Spinal cord (tissue), 10 donors: ENCODE data around the gene TSEN54. TPM values are rescaled to one million over a fixed set of nuclear protein-coding genes. Genes with fewer than 3 reads are reported as not detected.

Source experiments
- DNase-seq, 6 donors: peaks; one replicate each; pipeline versions ENCODE4 v3.0.0 to v3.0.0-alpha.2; 2013 to 2015; ENCODE audit warnings: low spot score in 6 of 6, low read depth in 4 of 6
- H3K27ac ChIP-seq: one replicate; pipeline ENCODE4 v1.5.1; 2013; ENCODE audit warnings: low read depth, low read length, control low read depth
- H3K27me3 ChIP-seq: one replicate; pipeline ENCODE4 v1.6.1; 2013; ENCODE audit warnings: low read length; ENCODE audit not compliant: control insufficient read depth, insufficient read depth
- H3K36me3 ChIP-seq: one replicate; pipeline ENCODE4 v1.6.1; 2013; ENCODE audit warnings: low read length; ENCODE audit not compliant: control insufficient read depth, insufficient read depth
- H3K4me1 ChIP-seq: one replicate; pipeline ENCODE4 v1.6.1; 2013; ENCODE audit warnings: low read length; ENCODE audit not compliant: control insufficient read depth, insufficient read depth
- H3K4me3 ChIP-seq: one replicate; pipeline ENCODE4 v1.5.1; 2013; ENCODE audit warnings: low read depth, low read length, control low read depth
- H3K9me3 ChIP-seq: one replicate; pipeline ENCODE4 v1.6.1; 2013; ENCODE audit warnings: low read length; ENCODE audit not compliant: control insufficient read depth, insufficient read depth
- WGBS: methylation state at CpG from one replicate; pipeline ENCODE4 v1.1.5; 2013; ENCODE audit warnings: missing lambda C conversion rate; ENCODE audit not compliant: insufficient coverage; 5-methylcytosine and 5-hydroxymethylcytosine counted together
- polyA plus RNA-seq, 2 donors: library from polyadenylated mRNA; unstranded; fragments of 120-200 nt; gene quantifications; one replicate each; pipeline ENCODE4 v1.2.1, GENCODE V29; 2013; ENCODE audit not compliant: insufficient read length in 2 of 2
- total RNA-seq, 2 donors: library from RNA; depleted of rRNA in 1 of 2; stranded (reverse); fragments of 120-200 nt in 1 of 2; fragments of >200 nt in 1 of 2; gene quantifications; one replicate each; pipeline versions ENCODE4 v1.2.3 to v1.2.4, GENCODE V29; 2013 to 2014
- donor health status: healthy.

TSEN54 gene
- total and polyA plus RNA-seq, 4 donors, result 10.0 to 48.2 (median 30.9) TPM

- 39% methylated on average over 20 of the region's 24 CpGs for WGBS
- no peak overlapping the region for H3K27ac ChIP-seq
- H3K4me1 ChIP-seq, result peaks cover 16% of the 10 kb centered on the region
- no peak for DNase-seq
- peaks cover 5% of the 10 kb centered on the region for H3K27me3 ChIP-seq
- H3K9me3 ChIP-seq, result no peaks in the 10 kb centered on the region
- peaks cover 41% of the 10 kb centered on the region for H3K36me3 ChIP-seq
- H3K4me3 ChIP-seq, result peak overlapping the region; percentile 50
Measured at GRCh38 chr17:75524269-75524969, 8.1 kb downstream of the TSEN54 start.

GRCh38 chr17:75524970-75525805, 8.9 kb downstream of the TSEN54 start, which contains the start of gene LLGL2:
LLGL2 (plus strand) TSS chr17:75525697; CDS start chr17:75543427, 17,730 bp downstream.
- peaks cover 16% of the 10 kb centered on the region for H3K4me1 ChIP-seq
- H3K27ac ChIP-seq, result no peak within 1 kb of the TSS
- H3K27me3 ChIP-seq, result peaks cover 5% of the 10 kb centered on the region
- H3K9me3 ChIP-seq, result no peaks in the 10 kb centered on the region
- H3K36me3 ChIP-seq, result peaks cover 34% of the 10 kb centered on the region
- 2% methylated on average over 96 of the region's 108 CpGs for WGBS
- H3K4me3 ChIP-seq, result peak within 1 kb of the TSS; percentile 50
- peak in 2 of 6 donors; percentile 67 to 77 for DNase-seq

GRCh38 chr17:75525806-75526554, 9.7 kb downstream of the TSEN54 start:
- H3K9me3 ChIP-seq, result no peaks in the 10 kb centered on the region
- peaks cover 17% of the 10 kb centered on the region for H3K4me1 ChIP-seq
- peaks cover 5% of the 10 kb centered on the region for H3K27me3 ChIP-seq
- H3K4me3 ChIP-seq, result no peak overlapping the region
- DNase-seq, result no peak
- 5% methylated on average over 60 of the region's 60 CpGs for WGBS
- H3K27ac ChIP-seq, result no peak overlapping the region
- H3K36me3 ChIP-seq, result peaks cover 27% of the 10 kb centered on the region

- Histone ChIP-seq H3K27me3 (peaks cover 5% of the 10 kb centered on the region), H3K36me3 (peaks cover 20% of the 10 kb centered on the region), H3K27ac (no peak overlapping the region), H3K9me3 (no peaks in the 10 kb centered on the region), H3K4me3 (no peak overlapping the region), H3K4me1 (peaks cover 20% of the 10 kb centered on the region)
- DNase-seq, result no peak
- WGBS, result 59% methylated on average over 12 of the region's 13 CpGs
Measured at GRCh38 chr17:75526555-75527270, 10.4 kb downstream of the TSEN54 start.

- Histone ChIP-seq H3K4me3 (no peak overlapping the region), H3K36me3 (no peaks in the 10 kb centered on the region), H3K27me3 (peaks cover 5% of the 10 kb centered on the region), H3K27ac (no peak overlapping the region), H3K4me1 (peaks cover 23% of the 10 kb centered on the region), H3K9me3 (no peaks in the 10 kb centered on the region)
- no peak for DNase-seq
- WGBS, result 80% methylated on average over 19 of the region's 19 CpGs
Measured at GRCh38 chr17:75530837-75531720, 14.8 kb downstream of the TSEN54 start.

GRCh38 chr17:75531721-75532072, 15.4 kb downstream of the TSEN54 start:
- H3K27ac ChIP-seq, result no peak overlapping the region
- H3K27me3 ChIP-seq, result no peaks in the 10 kb centered on the region
- H3K36me3 ChIP-seq, result no peaks in the 10 kb centered on the region
- 86% methylated on average over 2 of the region's 7 CpGs for WGBS
- DNase-seq, result no peak
- peaks cover 16% of the 10 kb centered on the region for H3K4me1 ChIP-seq
- H3K4me3 ChIP-seq, result no peak overlapping the region
- no peaks in the 10 kb centered on the region for H3K9me3 ChIP-seq

- Histone ChIP-seq H3K9me3 (no peaks in the 10 kb centered on the region), H3K36me3 (peaks cover under 1% of the 10 kb centered on the region), H3K27me3 (no peaks in the 10 kb centered on the region), H3K27ac (no peak overlapping the region), H3K4me1 (peaks cover 16% of the 10 kb centered on the region), H3K4me3 (no peak overlapping the region)
- DNase-seq, result no peak
- WGBS, result 72% methylated on average over 15 of the region's 15 CpGs
Measured at GRCh38 chr17:75535119-75535537, 18.8 kb downstream of the TSEN54 start.

- Histone ChIP-seq H3K4me1 (peaks cover 16% of the 10 kb centered on the region), H3K27me3 (no peaks in the 10 kb centered on the region), H3K36me3 (peaks cover 3% of the 10 kb centered on the region), H3K27ac (no peak overlapping the region), H3K4me3 (no peak overlapping the region), H3K9me3 (no peaks in the 10 kb centered on the region)
- WGBS, result 94% methylated on average over 8 of the region's 8 CpGs
- no peak for DNase-seq
Measured at GRCh38 chr17:75535871-75536270, 19.5 kb downstream of the TSEN54 start.
